Measurements from ENCODE around the gene COL16A1.

DNA sequence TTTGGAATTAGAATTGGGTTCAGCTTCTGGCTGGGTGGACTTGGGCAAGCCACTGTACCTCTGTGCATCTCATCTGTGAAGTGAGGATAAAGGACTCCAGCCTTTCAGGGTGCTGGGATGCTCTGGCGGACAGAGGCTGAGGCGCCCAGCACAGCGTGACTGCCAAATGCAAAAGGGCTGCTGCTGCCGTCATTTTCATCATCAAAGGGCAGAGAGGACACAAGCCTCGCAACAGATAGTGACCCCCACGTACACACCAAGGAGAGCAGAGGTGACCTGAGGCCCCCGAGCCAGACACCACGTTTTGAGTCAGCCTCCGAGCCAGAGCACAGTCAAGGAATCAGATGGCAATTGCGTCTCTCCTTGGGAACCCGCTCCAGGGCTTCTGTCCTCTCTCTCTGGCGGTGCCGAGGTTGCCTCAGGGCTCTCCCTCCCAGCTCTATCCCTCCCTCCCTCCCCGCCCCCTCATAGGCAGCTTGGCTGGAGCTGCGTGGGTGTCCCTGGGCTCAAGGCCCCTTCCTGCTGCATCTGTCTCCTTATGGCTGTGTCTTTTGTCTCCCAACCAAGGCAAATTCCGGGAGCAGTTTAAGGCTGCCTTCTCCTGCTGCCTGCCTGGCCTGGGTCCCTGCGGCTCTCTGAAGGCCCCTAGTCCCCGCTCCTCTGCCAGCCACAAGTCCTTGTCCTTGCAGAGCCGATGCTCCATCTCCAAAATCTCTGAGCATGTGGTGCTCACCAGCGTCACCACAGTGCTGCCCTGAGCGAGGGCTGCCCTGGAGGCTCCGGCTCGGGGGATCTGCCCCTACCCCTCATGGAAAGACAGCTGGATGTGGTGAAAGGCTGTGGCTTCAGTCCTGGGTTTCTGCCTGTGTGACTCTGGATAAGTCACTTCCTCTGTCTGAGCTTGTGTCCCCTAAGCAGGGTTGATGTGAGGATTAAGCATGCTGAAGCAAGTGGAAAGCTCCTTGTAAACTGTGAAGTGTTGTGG, 77.3 kb downstream of the COL16A1 start:
- TF ChIP-seq, protein P1, sequence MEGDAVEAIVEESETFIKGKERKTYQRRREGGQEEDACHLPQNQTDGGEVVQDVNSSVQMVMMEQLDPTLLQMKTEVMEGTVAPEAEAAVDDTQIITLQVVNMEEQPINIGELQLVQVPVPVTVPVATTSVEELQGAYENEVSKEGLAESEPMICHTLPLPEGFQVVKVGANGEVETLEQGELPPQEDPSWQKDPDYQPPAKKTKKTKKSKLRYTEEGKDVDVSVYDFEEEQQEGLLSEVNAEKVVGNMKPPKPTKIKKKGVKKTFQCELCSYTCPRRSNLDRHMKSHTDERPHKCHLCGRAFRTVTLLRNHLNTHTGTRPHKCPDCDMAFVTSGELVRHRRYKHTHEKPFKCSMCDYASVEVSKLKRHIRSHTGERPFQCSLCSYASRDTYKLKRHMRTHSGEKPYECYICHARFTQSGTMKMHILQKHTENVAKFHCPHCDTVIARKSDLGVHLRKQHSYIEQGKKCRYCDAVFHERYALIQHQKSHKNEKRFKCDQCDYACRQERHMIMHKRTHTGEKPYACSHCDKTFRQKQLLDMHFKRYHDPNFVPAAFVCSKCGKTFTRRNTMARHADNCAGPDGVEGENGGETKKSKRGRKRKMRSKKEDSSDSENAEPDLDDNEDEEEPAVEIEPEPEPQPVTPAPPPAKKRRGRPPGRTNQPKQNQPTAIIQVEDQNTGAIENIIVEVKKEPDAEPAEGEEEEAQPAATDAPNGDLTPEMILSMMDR (conservative IDR thresholded peaks at IDR 0.05; ENCODE audit: low read depth, low read length): no peak
- TF ChIP-seq, protein P2, sequence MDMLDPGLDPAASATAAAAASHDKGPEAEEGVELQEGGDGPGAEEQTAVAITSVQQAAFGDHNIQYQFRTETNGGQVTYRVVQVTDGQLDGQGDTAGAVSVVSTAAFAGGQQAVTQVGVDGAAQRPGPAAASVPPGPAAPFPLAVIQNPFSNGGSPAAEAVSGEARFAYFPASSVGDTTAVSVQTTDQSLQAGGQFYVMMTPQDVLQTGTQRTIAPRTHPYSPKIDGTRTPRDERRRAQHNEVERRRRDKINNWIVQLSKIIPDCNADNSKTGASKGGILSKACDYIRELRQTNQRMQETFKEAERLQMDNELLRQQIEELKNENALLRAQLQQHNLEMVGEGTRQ (IDR thresholded peaks at IDR 0.05; ENCODE audit: low read depth, low read length): no peak
- TF ChIP-seq MAZ (IDR thresholded peaks at IDR 0.05; ENCODE audit: borderline replicate concordance, low read depth, low read length) (no peak), RCOR1 (IDR thresholded peaks at IDR 0.05; ENCODE audit: insufficient replicate concordance, low read length) (no peak), POLR2A (IDR thresholded peaks at IDR 0.05; ENCODE audit: low read depth, low read length) (no peak), SMC3 (IDR thresholded peaks at IDR 0.05; ENCODE audit: low read depth, low read length) (no peak), CEBPB (IDR thresholded peaks at IDR 0.05; ENCODE audit: low read depth, low read length) (no peak), RAD21 (IDR thresholded peaks at IDR 0.05; ENCODE audit: low read length) (no peak), BHLHE40 (IDR thresholded peaks at IDR 0.05; ENCODE audit: low read depth, low read length) (no peak), MXI1 (IDR thresholded peaks at IDR 0.05; ENCODE audit: borderline replicate concordance, low read depth, low read length) (no peak), NFE2L2 (IDR thresholded peaks at IDR 0.05; ENCODE audit: low read depth, low read length) (no peak), MAFK (IDR thresholded peaks at IDR 0.05; ENCODE audit: low read depth, low read length) (no peak), RFX5 (IDR thresholded peaks at IDR 0.05; ENCODE audit: low read depth, low read length) (no peak)
- TF ChIP-seq, protein P3, sequence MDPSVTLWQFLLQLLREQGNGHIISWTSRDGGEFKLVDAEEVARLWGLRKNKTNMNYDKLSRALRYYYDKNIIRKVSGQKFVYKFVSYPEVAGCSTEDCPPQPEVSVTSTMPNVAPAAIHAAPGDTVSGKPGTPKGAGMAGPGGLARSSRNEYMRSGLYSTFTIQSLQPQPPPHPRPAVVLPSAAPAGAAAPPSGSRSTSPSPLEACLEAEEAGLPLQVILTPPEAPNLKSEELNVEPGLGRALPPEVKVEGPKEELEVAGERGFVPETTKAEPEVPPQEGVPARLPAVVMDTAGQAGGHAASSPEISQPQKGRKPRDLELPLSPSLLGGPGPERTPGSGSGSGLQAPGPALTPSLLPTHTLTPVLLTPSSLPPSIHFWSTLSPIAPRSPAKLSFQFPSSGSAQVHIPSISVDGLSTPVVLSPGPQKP (IDR thresholded peaks at IDR 0.05; ENCODE audit: borderline replicate concordance, low read depth, low read length): no peak

Data from IMR-90 (cell line).